G401.6 (cell line): ENCODE measurements around the gene MBTPS2.
A peak's percentile ranks its signal among the peaks of the same experiment; 100 is the strongest.
"Not testable (repeated sequence)": the region's sequence is repeated elsewhere in the genome, so short reads cannot be mapped to it uniquely, and the experiment has no call there.

Source experiments
- FAIRE-seq: peaks from 2 replicates; lab custom pipeline; 2012; peaks lifted over from hg19 to GRCh38; lab: Jason Lieb, UNC

Gene MBTPS2

DNA sequence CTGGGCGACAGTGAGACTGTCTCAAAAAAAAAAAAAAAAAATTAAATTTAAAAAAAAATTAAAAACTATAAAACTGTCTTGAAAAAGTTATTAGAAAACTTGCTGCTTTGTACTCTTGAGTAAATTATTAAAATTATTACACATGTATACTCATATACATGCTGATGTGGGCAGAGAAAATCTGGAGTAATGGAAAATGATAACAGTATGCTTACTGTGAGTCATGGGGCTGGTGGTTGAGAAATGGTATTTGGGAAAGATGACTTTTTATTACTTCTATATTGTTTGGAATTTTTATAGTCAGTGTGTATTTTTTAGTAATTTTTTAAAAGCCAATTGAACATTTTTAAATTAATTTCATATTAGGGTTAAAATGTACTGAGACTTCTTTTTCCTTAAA lies 23.8 kb downstream of the MBTPS2 start:
- no peak for FAIRE-seq

DNA sequence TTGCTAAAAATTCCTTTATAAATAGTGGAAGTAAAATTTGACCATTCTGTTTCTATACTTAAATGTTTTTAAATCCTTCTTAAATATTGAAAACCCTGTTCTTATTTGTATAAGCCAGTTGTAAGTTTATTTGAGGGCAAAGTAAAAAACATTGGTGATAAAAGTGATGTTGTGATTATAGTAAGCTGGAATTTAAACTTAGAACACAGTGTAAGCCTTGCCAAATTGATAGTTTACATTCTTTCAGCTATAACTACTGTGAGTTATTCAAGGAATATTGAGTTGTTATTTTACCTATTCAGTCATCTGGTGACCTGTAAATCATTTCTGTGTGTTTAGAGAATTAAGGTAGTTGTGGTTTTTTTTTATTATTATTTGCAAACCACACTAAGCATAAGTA lies 26.0 kb downstream of the MBTPS2 start:
- FAIRE-seq = peak; percentile 55

- no peak for FAIRE-seq
Measured at GRCh38 chrX:21870494-21870893, 31.1 kb downstream of the MBTPS2 start.

DNA sequence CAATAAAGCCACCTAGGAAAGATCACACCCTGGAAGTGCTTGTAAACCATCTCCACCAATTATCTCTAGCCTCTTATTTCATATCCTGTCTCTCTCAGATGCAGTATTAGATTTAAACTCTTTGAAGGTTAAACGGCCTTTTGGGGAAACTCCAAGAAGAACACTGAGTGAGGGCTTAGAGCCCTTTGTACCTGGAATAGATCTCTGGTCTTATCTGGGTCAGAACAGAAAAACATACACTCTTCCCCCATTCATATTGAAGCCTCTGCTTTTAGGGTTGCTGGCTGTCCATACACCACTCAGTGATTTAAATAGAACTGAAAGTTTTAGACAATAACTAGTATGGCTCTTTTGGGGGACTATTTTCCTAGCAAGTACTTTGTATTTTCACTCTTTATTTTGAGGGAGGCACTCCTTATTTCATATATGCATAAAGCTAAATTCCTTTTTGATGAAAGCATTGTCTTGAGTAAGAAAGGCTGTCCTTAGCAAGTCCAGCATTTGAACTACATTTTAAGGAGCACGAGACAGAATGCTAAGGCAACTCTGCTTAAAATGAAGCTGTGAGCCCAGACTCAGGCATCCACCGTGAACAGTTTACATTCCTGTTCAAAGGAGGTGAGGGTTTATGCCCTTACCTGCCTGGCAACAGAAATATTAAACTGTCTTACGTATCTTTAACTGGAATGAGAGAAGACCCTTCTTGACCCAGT lies 33.8 kb downstream of the MBTPS2 start:
- no peak for FAIRE-seq

- FAIRE-seq = not testable (repeated sequence)
Measured at GRCh38 chrX:21874182-21874581, 34.8 kb downstream of the MBTPS2 start.

- no peak for FAIRE-seq
Measured at GRCh38 chrX:21875013-21875412, 35.6 kb downstream of the MBTPS2 start.

- no peak for FAIRE-seq
Measured at GRCh38 chrX:21881881-21882574, 42.6 kb downstream of the MBTPS2 start.

DNA sequence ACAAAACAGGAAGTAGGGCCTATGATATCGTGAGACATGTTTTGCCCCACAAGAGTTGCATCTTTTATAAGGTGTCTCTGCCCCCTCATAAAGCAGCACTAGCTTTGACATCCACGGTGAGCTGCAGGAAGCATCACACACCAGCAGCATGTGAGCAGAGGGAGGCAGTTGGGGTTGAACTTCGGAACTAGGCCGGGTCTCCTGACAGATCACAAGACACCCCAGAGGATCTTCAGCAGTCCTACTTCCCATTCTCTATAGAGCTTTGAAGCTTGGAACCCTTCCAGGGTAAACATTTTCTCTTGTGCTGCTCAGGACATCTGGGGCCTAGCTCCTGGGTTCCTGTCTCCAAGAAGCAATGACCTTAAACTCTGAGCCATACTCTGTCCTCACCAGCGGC lies 43.8 kb downstream of the MBTPS2 start:
- no peak for FAIRE-seq

DNA sequence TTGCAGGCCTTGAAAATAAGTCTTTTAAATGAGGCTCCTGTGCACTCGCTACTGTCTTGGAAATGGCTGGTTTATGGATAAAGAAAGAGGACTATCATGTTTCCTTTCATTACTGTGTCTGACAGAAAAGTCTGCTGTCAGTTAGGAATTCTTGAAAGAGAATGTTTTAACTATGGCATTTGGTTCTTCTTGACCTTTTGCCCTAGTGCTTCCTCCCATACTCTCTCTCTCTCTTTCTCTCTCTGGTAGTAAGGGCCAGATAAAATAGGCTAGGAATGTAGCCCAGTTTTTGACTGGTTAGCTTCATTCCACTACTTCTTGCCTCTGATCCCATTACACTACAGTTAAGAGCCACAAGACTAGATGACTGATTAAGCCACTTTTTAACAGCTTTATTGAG lies 46.2 kb downstream of the MBTPS2 start:
- FAIRE-seq = no peak

DNA sequence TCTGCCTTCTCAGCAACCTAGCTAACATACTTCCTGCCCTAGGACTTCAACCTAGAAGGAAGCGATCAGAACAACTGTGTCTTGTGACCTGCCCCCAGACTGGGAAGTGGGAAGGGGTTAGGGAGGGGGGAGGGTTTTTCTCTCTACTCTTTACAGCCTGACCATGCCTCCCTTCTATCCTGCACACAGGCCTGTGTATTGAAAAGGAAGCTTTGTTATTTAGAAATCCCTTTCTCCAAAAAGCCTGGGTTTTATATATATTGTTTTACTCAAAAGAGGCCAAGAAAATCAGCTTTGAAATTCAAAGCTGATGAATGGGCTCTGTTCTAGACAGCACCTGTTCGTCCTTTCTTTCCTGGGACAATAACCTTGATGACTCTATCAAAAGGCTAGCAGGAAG lies 65.9 kb downstream of the MBTPS2 start:
- FAIRE-seq = no peak

DNA sequence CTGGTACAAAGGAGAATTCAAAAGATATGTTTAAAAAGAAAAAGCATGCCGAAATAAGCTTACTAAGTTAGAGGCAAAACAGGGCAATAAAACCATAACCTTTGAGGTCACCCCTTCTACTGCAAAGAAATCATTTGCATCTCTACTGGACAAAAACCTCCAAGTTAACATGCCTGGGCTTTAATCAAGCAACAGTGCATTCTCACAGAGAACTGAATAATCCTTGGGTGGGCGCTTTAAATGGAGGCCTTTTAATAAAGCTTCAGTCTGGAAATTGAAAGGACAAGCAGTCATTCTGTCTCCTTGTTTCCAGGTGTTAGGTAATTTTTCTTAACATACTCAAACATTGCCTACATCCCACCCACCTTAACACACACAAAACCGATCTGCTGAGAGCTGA lies 66.5 kb downstream of the MBTPS2 start:
- FAIRE-seq = no peak

DNA sequence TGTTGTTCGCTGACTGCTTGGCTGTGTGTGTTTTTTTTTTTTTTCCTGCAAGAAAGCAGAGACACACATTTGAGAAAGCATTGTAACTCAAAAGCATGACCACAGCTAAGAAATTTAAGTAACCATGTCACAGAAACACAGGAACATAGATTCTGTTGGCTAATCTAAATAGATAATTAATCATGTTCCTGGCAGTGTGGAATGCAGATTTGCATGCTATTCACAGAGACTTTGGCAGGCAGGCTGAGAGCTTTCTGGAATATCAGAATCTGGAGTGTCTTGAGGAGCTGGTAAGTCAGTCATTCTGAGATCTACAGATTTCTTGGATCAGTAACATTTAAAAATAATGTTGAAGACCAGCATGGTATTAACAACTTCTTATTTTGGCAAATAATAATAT lies 67.8 kb downstream of the MBTPS2 start:
- no peak for FAIRE-seq

GRCh38 chrX:21911481-21911880 lies 72.1 kb downstream of the MBTPS2 start:
- FAIRE-seq = no peak

DNA sequence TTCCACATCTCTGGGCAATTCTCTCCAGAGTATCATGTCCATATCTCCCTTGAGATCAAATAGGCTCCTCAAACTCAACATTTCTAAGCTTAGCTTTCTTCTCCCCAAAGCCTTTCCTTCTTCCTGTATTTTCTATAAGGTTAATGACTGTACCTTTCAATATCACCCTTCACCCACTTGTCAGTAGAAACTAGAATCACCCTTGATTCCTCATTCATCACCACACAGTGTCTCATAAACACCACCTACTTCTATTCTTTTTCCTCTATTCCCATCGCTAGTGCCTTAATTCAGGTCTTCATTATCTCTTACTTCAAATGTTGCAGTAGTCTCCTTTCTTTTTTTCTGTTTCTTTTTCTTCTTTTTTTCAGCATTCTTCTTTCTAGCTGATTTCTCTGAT lies 72.8 kb downstream of the MBTPS2 start:
- FAIRE-seq = no peak

DNA sequence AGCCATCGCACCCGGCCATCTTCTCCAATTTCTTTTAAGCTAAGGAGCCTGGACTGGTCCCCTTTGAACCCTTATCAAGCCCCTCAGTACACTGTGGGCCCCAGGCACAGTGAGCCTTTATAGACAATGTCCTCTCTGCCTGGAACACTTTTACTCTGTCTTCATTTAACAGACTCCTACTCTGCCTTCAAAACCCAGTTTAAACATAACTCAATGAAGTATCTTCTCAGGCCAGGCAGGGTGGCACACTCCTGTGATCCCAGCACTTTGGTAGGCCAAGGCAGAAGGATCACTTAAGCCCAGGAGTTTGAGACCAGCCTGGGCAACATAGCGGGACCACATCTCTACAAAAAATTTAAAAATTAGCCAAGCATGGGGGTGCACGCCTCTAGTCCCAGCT lies 73.6 kb downstream of the MBTPS2 start:
- FAIRE-seq = no peak

DNA sequence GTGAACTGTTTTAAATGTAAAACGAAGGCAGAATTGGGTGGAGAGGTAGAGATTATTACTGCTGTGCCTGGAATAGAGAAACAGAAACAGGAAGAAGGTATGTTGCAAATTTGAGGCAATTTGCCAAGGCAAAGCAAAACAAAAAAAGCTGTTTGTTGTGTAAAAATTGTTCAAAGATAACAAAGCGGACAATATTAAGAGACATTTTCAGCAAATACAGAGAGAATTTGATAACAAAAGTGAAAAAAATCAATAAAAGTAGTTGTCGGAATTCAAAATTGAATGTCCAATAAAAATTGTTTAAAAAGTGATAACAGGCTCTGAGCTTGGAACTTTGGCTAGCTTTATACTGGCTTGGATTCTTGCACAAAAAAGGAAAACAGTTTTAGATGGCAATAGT lies 86.7 kb downstream of the MBTPS2 start:
- FAIRE-seq = no peak

DNA sequence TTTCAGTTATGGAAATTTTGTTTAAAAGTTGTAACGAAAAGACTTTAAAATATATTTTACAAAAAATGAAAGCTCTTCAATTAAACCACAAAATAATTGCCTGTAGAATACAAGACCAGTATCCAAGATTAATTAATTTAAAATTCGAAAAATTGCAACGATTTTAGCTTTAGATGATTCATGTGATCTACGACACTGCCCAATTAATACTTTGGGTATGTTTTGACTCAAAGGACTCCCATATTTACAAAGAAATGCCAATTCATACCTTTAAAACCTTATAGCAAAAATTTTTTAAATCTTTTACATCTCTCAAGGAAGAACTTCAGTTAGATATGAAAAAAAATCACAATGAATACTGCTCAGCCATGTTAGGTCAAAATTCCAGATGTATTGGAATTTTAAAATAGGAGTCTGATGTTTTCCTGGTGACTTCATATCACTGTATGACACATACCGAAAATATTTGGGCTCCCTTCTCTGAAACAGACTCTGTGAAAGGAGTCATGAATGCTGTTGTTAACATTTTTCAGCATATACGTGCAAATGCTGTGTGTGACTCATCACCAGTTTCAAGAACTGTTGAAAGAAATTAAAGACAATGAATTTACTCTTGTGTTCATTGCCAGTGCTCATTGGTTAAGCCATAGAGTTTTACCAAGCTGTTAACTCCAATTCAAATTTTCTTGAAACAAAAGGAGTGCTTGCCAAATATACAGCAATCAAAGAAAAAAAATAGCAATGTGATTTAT lies 87.3 kb downstream of the MBTPS2 start:
- peak; percentile 100 for FAIRE-seq

GRCh38 chrX:21929209-21929608 lies 89.8 kb downstream of the MBTPS2 start:
- FAIRE-seq = no peak

- FAIRE-seq = no peak
Measured at GRCh38 chrX:21930986-21931385, 91.6 kb downstream of the MBTPS2 start.

GRCh38 chrX:21932292-21933002 lies 93.0 kb downstream of the MBTPS2 start:
- FAIRE-seq = peak; percentile 92

DNA sequence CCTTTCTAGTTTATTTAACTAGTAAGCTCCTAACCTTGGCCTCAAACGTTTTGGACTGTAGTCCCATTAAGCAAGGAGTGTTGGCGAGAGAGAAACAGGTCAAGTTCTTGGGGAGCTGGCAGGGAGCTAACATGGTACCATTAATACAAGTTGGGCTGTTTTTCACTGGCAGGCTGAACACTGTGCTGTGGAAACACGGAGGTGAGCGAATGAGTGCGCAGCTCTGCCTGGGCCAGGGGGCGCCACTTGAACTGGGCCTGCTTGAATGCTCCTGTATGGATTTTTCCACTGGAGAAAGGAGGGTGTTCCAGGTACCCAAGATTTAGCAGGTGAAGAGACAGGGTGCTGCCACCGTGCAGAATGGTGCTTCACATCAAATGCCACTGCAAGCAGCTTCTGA lies 93.7 kb downstream of the MBTPS2 start:
- FAIRE-seq = no peak

DNA sequence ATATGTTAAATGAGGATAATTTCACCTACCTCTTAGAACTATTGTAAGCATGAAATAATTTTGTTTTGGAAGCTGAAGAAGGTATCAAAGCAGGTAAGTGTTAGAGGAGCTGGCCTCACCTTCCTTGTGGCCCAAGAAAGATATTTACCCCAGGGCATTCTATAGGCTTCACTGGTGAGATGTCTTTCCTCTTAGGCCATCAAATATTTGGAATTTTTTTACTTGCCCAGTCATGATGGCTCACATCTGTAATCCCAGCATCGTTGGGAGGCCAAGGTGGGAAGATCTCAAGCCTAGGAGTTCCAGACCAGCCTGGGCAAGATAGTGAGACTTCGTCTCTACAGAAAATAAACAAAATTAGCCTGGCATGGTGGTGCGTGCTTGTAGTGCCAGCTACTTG lies 95.0 kb downstream of the MBTPS2 start:
- FAIRE-seq = no peak
